GM20431 (cell line): ENCODE data around the gene LAMA3.

Experiments
- in situ Hi-C: fragments of 300-500 bp; cut with MseI, MboI; formaldehyde crosslinking; loops from one replicate; pipeline ENCODE4 v1.15.0; 2020; ENCODE audit warnings: low sequenced_read_pairs; ENCODE audit not compliant: unreplicated experiment

LAMA3 gene

GRCh38 chr18:23971666-23972230 lies 282.5 kb downstream of the LAMA3 start:
- in situ Hi-C loops, result no loop called here

GRCh38 chr18:23972453-23972852 lies 283.2 kb downstream of the LAMA3 start:
- in situ Hi-C loops, result no loop called here

DNA sequence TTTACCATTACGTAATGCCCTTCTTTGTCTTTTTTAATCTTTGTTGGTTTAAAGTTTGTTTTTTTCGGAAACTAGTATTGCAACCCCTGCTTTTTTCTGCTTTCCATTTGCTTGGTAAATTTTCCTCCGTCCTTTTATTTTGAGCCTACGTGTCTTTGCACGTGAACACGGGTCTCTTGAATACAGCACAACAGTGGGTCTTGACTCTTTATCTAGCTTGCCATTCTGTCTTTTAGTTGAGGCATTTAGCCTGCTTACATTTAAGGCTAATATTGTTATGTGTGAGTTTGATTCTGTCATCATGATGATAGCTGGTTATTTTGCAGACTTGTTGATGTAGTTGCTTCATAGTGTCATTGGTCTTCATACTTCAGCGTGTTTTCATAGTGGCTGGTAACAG lies 287.9 kb downstream of the LAMA3 start:
- in situ Hi-C loops, result no loop called here

- in situ Hi-C loops, result no loop called here
These were observed 288.6 kb downstream of the LAMA3 start for GRCh38 chr18:23977719-23978483.

- in situ Hi-C loops, result no loop called here
These were observed 292.2 kb downstream of the LAMA3 start for GRCh38 chr18:23981369-23981980.

- in situ Hi-C loops, result no loop called here
These were observed 293.2 kb downstream of the LAMA3 start for GRCh38 chr18:23982155-23983079.

- in situ Hi-C loops, result no loop called here
These were observed 293.9 kb downstream of the LAMA3 start for GRCh38 chr18:23983112-23983511.

DNA sequence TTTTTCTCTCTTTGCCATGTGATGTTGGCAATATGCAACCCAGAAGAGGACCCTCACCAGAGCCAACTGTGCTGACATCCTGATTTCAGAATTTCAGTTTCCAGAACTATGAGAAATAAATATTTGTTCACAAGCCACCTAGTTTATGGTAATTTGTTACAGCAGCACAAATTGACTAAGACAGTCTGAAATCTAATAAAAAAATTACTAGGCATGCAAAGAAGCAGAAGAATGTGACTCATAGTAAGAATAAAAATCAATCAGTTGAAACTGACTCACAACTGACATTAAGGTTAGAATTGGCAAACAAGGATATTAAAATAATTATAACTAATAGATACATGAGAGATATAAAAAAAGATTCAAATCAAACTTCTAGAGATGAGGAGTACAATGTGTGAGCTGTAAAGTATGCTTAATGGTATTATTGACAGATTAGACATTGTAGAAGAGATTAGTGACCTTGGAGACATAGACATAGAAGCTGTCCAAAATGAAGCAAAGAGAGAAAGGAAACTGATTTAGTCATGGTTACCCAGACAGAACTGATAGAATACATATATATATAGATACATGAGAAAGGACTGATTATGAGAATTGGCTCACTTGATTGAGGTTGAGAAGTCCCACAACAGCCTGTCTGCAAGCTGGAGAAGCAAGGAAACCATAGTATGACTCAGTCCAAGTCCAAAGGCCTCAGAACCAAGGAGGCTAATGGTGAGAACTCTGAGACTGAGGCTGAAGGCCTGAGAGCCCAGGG lies 297.5 kb downstream of the LAMA3 start:
- in situ Hi-C loops, result no loop called here

GRCh38 chr18:23990474-23991410 lies 301.5 kb downstream of the LAMA3 start:
- in situ Hi-C loops, result no loop called here

DNA sequence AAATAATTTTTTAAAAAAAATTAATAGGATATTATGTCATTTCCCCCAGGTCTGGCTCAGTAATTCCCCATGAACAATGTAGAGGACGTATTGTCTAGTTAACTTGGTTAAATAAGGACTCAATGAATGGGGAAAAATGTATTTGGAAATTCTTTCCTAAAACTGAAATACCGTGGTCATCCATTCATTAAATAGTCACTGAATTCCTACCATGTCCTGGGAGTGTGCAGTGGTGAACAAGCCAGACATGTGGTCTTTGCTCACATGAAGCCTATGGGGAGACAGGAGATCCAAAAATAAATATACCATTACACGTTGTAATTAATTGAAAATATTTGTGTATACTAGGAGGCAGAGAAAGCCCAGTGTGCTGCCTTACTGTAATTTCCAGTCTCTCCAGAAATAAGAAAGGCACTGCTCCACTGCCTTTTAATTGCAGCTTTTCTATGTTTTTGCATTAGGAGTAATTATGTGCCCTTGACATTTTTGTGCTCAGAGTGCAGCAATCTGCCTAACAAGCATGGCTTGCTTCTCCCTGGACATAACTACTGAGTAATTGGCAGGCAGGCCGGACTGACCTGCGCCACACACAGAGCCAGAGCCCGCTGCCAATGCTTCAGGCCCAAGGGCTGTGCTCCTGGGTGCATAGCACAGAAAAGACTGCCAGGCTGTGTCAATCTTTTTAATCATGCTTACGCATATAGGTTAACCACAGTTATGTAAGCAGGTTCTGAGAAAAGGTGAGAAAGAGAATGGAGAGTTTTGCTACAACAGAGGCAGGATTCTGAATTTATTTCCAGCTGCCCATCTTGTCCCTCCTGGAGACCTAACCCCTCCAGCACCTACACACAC lies 303.1 kb downstream of the LAMA3 start:
- in situ Hi-C loops, result no loop called here

DNA sequence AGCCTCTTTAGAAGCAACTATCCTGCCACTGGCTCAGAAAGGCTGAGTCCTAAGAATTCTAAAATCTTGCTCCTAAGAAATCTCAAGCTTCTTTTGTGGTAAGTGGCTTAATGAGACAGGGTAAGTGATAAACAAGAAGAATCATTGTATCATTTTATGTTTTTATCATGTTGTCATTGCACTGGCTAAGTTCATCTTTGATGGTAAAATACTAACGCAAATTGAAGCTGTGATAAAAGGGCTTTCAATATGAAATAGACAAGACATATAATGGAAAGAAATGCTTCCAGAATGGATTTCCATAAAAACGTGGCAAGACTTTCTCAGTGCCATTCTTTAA lies 303.7 kb downstream of the LAMA3 start:
- in situ Hi-C loops, result no loop called here

DNA sequence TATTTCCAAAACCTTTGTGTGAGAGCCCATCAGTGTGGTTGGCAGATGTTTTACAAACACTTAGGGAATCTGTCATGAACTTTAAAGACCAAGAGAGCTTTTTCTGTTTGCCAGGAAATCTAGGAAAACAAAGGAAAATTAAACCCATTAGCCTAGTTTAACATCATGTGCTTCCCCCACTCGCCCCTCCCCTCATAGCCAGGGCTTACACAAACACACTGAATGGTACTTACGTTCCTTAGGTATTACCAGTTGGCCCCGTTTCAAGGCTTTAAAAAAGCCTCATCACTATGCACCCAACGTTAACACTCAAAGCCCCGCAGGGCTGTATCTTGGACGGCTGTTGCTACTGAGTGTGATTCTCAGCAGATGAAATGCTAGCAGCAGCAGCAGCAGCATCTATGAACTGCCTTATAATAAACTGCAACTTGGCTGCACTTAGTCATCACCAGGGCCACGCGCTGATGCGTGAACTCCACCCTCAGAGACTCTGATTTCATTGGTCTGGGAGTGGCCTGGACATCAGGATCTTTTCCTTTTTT lies 305.2 kb downstream of the LAMA3 start:
- in situ Hi-C loops, result no loop called here

GRCh38 chr18:23995180-23995579 lies 305.9 kb downstream of the LAMA3 start:
- in situ Hi-C loops, result no loop called here

GRCh38 chr18:23998018-23998417 lies 308.8 kb downstream of the LAMA3 start:
- in situ Hi-C loops, result no loop called here

GRCh38 chr18:23998820-23999219 lies 309.6 kb downstream of the LAMA3 start:
- in situ Hi-C loops, result no loop called here

DNA sequence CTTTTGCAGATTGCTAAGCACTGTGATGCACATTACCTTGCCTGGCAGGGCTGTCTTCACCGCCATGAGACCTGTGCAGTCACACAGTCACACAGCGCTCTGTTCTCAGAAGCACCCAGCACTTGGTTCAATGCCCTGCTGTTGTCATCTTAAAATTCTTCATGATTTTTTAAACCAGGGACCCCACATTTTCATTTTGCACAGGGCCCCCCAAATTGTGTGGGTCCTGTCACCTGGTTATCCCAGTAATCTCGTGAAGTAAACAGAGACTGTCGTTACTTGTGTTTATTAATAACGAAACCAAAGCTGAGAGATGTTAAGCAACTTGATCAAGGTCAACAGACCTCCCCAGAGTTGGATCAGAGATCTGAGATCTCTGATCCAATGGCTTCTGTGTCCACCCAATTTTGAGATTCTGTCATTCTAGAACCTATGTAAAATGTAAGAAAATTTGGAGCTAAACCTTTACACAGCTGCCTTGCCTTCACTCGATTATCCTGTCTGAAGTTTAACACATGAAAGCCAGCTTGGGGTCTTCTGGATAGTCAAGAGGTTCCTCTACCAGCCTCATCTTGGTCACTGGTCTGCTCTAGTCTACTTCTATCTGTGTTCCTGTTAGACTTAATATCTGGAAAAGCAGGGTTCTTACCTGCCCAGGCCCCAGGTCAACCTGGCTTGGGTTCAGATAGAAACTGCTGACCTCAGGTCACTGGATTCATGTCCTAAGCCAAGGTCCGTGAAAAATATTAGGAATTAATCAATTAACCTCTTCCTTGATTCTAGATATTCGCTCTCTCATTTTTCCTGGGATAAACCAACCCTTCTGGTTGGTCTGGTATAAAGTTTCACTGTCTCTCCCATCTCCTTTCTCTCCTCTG lies 311.6 kb downstream of the LAMA3 start:
- in situ Hi-C loops, result no loop called here

GRCh38 chr18:24002479-24002878 lies 313.2 kb downstream of the LAMA3 start:
- in situ Hi-C loops, result no loop called here
